Mucosa of gallbladder (tissue), 1 donor: ENCODE measurements around the gene FFAR1. TPM values are rescaled to one million over a fixed set of nuclear protein-coding genes. Genes with fewer than 3 reads are reported as not detected.

ENCODE experiments used
- DNase-seq: peaks from one replicate; pipeline ENCODE4 v3.0.0-alpha.2; 2020; ENCODE audit warnings: low spot score
- total RNA-seq: library from RNA; stranded (reverse); gene quantifications from one replicate; pipeline ENCODE4 v1.2.1, GENCODE V29; 2021
- donor health status: DM: no; HTN: no; CAD: no.

The FFAR1 gene, protein sequence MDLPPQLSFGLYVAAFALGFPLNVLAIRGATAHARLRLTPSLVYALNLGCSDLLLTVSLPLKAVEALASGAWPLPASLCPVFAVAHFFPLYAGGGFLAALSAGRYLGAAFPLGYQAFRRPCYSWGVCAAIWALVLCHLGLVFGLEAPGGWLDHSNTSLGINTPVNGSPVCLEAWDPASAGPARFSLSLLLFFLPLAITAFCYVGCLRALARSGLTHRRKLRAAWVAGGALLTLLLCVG (N-terminal part only)
- total RNA-seq: not detected

DNA sequence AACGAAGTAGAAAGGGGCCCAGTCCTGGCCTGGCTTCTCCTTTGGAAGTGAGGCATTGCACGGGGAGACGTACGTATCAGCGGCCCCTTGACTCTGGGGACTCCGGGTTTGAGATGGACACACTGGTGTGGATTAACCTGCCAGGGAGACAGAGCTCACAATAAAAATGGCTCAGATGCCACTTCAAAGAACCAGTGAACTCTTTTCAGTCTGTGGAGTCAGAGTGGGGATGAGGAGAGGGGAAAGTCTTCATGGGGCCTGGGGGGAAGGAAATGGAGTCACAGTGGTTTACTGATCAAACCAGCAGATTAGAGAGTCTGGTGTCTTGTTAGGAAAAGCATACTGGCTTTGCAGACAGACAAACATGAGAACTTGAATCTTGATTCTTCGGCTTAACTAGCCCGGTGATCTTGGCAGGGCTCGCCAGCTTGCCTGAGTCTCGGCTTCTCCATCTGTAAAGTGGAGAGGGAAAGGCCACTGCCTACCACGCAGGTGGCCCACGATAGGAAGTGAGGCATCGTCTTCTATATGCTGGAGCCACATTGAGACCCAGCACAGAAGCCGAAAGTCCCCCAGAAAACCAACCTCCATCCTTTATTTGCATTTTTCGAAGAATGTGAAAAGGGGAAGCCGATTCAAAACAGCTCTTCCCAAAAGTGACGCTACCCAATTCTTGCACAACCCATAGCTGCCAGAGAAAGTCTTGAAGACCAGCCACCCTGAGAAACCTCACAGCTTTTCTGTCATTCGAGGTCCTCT lies at the start of gene FFAR1:
Gene FFAR1, plus strand, starts transcription at position 732 of the 759 bp plus-strand sequence. CDS start 3,650 bp downstream, outside the sequence.
- peak; percentile 25 for DNase-seq

DNA sequence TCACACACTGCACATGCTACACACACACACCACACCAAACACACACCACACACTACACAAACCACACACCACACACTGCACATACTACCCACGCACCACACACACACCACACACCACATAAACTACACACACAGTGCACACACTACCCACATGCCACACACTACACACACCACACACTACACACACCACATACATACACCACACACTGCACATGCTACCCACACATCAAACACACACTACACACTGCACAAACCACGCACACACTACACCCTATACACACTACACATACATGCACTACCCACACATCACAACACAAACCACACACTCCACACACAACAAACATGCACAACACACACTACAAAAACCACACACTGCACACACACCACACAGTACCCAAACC lies 49.8 kb upstream of the FFAR1 start:
- DNase-seq: no peak

DNA sequence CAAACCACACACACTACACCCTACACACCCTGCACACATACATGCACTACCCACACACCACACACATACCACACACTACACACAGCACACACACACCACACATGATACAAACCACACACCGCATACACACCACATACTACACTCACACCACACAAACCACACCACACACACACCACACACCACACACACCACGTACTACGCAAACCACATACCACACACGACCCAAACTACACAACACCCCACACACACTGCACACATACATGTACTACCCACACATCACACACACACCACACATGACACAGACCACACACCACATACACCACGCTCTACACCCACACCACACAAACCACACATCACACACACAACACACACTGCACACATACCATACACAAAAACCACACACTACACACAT lies 49.1 kb upstream of the FFAR1 start:
- DNase-seq: no peak

DNA sequence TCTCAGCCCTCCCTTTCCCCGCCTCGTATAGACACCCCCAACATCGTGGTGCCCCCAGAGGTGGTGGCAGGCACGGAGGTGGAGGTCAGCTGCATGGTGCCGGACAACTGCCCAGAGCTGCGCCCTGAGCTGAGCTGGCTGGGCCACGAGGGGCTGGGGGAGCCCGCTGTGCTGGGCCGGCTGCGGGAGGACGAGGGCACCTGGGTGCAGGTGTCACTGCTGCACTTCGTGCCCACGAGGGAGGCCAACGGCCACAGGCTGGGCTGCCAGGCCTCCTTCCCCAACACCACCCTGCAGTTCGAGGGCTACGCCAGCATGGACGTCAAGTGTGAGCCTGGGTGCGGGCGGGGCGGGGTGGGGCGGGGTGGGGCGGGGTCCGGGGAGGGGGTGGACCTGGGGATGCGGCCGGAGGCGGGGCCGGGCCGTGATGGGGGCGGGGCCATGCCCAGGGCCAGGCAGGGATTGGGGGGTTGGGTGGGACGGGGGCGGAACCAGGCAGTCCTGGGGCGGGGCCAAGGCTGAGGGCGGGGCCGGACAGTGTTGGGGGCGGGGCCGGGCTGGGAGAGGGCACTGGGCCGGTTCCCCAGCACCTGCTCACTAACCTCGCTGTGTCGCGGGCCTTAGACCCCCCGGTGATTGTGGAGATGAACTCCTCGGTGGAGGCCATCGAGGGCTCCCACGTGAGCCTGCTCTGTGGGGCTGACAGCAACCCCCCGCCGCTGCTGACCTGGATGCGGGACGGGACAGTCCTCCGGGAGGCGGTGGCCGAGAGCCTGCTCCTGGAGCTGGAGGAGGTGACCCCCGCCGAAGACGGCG lies 48.0 kb upstream of the FFAR1 start:
- no peak for DNase-seq

DNA sequence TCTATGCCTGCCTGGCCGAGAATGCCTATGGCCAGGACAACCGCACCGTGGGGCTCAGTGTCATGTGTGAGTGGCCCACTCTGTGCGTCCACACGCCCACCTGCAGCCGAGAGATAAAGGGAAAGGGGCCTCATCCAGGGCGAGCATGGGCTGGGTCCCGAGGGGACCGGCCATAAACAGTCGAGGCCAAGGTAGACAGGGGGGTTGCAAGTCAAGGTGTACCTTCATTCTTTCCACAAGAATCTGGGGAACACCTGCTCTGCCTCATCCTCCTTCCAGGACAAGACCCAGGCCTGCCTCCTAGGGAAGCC lies 47.4 kb upstream of the FFAR1 start:
- DNase-seq: no peak

DNA sequence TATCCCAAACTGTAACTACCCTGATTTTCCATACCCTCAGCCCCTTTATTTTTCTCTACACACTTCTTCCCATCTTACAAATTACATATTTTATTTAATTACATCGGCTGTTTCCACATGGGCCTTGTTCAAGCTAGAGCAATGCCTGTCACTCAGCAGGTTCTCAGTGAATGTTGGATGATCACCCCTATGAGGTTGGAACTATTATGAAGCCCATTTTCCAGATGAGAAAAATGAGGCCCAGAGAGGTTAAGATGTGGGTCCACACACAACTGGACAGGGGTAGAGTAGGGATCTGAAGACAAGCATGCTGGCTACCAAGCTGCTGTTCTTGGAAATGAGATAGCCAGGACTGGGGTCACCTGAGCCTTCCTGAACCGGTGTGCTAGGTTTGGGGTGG lies 45.7 kb upstream of the FFAR1 start:
- no peak for DNase-seq

DNA sequence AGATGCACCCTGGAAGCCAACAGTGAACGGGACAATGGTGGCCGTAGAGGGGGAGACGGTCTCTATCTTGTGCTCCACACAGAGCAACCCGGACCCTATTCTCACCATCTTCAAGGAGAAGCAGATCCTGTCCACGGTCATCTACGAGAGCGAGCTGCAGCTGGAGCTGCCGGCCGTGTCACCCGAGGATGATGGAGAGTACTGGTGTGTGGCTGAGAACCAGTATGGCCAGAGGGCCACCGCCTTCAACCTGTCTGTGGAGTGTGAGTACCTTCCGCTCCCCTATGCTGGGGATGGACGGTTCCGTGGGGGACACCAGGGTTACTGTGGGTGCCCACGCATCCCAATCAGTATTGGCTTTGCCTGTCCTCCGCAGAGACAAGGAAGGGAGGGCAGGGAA lies 45.3 kb upstream of the FFAR1 start:
- no peak for DNase-seq

DNA sequence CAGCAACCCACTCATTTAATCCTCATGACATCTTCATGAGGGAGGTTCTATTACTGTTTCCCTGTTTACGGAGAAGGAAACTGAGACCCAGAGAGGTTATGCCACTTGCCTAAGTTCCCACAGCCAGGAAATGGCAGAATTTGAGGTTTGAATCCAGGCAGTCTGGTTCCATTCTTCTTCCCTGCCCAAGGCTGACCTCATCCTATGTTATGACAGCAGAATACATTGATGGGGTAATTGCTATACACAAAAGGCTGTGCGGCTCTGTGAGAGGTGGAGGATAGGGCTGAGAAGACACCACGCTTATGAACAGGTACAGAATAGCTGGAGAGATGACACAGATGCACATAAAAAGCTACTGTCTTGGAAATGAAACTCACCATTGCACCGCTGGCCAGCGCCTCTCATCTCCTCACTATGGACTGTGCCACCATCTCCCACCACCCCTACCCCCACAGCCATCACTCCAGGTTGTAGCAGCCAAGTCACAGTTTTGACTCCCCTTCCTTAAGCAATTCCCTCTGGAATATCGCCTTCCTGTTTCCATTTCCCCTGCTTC lies 44.3 kb upstream of the FFAR1 start:
- no peak for DNase-seq

DNA sequence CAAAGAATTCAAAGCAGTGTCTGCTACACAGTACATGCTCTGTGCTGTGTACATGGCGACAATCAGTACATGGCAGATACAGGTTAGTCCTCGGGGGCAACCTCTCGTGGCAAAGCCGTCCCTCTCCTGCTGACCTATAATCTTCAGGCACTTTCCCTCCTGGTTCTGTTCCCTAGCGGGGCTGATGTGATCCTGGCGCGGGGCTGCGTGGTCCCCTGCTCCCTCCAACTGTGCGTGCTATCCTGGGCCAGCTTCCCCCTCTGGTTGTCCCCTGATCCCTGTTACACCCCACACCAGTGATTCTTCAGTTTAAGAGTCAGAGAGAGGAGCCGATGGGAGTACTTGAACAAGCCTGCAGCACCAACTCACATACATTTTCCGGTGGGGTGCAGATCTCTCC lies 43.7 kb upstream of the FFAR1 start:
- no peak for DNase-seq

DNA sequence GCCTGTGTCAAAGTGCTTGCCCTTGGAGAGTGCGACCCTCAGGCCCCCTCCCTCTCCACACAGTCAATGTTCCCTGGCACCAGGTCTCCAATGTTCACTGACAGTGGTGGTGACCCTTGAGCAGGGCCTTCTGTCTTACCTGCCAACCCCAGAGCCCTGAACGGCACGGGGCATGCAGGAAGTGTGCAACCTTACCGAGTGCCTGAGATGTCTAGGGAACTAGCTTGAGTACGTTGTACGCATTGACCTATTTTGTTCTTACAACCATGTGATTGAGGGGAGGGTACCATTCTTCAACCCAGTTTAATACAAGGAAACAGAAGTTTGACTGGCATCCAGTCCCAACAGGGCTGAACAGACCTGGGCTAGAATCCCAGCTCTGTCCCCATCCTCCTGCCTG lies 42.5 kb upstream of the FFAR1 start:
- no peak for DNase-seq

DNA sequence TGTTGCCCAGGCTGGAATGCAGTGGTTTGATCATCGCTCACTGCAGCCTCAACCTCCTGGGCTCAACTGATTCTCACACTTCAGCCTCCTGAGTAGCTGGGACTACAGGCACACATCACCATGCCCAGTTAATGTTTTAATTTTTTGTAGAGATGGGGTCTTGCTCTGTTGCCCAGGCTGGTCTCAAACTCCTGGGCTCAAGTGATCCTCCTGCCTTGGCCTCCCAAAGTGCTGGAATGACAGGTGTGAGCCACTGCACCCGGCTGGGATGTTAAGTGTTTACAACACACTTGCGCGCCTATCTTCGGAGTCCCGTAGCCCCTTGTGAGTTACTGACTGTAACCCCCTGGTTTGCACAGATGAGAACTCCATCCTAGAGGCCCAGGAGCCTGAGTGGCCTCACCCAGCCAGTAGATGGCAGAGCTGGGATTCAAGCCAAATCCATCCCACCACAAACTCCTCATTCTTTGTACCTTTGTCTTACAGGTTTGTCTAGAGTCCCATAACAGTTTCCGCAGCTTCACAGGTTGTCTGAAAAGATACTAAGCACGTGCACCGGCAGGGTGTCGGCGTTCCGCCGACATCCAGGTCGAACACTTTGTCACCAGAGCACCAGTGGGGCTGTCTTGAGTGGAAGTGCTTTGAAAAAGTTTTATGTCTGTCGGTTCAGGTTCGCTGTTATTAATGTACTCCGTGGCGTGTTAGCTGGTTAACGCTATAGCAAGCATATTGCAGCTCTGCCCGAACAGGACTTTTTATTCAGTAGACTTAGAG lies 41.0 kb upstream of the FFAR1 start:
- DNase-seq: no peak

DNA sequence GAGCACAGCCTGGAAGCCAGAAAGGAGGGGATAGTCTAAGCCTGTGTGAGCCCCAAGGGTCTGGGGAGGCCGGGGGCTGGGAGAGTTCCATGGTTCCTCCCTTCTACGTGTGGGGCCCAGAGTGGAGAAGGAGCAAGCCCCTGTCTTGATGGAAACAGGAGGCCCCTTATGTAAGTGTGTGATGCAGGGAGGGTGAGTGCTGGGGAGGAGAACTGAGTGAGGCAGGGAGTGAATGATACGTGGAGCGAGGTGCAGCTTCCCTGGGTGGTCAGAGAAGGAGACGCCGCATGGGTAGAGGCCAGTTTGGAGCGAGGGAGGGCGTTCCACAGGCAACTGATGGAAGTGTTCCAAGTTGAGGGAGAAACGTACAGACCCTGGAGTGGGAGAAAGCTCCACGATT lies 39.8 kb upstream of the FFAR1 start:
- DNase-seq: no peak

DNA sequence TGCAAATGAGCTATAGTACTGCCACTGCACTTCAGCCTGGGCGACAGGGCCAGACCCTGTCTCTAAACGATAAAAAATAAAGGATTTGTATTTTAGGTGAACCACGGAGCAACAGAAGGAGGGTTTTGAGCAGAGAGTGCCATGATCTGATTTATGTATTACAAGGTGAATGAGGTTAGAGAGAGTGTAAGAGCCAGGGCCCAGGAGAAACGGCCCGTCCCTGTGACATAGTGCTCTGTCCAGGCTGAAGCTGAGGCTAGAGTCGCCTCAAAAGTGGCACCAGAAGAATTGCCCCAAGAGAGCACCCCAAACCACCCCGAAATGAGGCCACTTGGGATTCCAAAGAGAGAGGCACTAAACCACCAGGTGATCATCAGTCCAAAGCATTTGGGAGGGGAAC lies 38.8 kb upstream of the FFAR1 start:
- no peak for DNase-seq

DNA sequence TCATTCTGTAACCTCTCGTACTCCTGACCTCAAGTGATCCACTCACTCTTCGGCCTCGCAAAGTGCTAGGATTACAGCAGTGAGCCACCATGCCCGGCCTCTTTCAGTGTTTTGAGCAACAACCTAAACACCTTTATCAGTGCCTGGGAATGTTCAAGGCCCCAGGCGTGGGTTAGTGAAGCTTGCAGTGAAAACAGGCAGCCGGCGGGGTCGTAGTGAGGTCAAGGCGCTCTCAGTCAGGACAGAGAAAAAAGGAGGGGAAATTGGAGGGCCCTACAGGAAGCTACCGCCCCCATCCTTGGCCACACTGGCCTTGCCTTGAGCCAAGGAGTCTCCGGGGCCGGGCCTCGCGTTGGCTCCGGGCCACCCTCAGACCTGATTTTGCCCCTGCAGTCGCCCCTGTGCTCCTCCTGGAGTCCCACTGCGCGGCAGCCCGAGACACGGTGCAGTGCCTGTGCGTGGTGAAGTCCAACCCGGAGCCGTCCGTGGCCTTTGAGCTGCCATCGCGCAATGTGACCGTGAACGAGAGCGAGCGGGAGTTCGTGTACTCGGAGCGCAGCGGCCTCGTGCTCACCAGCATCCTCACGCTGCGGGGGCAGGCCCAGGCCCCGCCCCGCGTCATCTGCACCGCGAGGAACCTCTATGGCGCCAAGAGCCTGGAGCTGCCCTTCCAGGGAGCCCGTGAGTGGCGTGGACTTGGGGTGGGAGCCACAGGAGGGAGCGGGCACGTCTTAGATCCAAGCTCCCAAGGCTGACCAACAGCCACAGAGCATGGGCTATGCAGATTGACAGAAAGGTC lies 38.0 kb upstream of the FFAR1 start:
- no peak for DNase-seq

DNA sequence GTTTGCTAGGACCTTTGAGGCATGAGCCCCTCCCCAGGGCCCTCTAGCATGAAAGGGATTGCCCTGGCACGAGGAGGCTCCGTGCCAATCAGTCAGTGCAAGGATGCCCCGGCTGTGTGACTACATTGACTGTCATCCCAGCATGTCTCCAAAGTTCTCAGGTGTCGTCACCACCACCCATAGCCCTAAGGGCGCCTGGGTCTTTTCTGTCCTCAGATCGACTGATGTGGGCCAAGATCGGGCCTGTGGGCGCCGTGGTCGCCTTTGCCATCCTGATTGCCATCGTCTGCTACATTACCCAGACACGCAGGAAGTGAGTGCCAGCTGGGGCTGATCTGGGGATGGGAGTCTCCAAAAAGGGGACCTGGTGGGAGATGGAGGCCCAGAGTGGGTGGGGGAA lies 37.4 kb upstream of the FFAR1 start:
- no peak for DNase-seq

DNA sequence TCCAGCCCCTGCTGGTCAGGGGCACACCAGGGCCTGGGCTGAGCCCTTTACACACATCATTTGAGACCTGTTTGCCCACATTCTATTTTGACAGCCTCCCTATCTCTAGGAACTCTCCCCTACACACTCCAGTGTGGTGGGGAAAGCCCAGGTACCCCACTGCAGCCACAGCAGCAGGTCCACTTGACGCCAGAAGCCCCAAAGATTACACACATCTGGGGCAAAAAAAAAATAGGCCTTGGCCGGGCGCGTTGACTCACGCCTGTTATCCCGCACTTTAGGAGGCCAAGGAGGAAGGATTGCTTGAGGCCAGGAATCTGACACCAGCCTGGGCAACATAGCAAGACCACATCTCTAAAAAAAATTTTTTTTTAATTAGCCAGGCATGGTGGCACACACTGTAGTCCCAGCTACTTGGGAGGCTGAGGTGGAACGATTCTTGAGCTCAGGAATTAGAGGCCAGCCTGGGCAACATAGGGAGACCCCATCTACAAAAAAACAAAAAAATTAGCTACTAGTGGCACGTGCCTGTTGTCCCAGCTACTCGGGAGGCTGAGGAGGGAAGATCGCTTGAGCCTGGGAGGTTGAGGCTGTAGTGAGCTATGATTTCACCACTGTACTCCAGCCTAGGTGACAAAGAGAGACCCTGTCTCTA lies 36.8 kb upstream of the FFAR1 start:
- no peak for DNase-seq

DNA sequence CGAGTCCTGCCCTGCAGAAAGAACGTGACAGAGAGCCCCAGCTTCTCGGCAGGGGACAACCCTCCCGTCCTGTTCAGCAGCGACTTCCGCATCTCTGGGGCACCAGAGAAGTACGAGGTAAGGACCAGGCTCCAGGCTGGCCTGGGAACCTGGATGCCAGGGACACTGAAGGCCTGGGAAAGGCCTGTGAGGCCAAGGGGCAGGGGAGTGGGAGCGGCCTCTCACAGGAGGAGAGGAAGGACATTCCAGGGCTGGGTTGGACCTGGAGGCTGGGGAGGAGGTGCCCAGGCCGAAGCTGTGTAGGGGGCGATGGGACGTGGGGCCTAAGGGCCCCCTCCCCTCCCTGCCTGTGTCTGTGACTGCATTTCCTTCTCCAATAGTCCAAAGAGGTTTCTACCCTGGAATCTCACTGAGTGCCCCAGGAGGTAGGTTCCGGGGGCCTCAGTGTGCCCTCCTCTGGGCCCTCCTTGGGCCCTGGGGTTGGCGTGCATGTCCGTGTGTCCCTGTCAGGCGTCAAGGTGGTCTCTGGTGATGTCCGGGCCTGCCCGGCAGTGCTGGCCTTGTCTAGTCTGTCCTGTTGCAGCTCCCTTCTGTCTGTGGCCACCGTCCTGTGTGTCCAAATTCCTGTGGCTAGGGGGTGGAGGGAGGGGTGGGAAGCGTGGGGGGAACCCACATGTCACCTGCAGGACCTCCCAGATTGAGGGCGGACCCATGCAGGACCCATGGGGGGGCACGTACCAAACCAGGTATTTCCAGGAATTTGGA lies 35.6 kb upstream of the FFAR1 start:
- DNase-seq: no peak

DNA sequence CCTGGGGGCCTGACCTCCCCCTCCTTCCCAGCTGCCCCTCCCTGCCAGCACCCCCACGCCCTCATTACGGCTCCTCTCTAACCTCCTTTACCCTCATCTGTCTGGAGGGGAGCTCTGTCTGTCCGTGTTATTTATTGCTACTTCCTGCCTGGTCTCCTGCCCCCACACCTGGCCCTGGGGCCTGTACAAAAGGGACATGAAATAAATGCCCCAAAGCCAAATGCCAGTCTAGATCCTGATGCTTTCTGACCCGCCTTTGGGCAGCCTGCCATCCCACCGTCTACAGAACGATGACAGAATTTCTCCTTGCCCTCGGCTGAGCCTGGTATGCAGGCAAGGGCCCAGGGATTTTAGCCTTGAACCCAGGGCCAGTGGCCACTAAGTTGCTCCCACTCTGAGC lies 34.1 kb upstream of the FFAR1 start:
- DNase-seq: no peak

DNA sequence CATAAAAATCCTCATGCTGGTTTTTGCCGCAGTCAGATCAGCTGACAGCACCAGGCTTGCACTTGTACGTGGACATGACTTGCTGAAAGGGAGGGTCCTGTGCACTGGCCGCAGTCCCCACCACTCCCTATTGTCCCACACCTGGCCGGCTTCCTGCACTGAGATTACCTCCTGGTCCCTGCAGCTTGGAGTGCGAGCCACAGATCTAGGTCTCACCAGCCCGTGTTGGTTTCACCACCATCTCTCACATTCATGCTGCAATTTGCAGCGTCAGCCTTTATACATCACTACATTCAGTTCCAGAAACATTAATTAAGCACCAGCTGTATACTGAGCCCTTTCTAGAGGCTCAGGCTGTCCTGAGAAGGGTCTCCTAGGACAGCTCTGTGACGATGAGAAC lies 33.7 kb upstream of the FFAR1 start:
- DNase-seq: no peak
